HG02852 (cell line): ENCODE data around the gene H3-3A.
"Not testable (repeated sequence)": the region's sequence is repeated elsewhere in the genome, so short reads cannot be mapped to it uniquely, and the experiment has no call there.

Experiments used
- ATAC-seq: cut with Tn5 transposase; IDR thresholded peaks from one replicate; pipeline ENCODE4 v1.9.1; 2021; ENCODE audit warnings: mild to moderate bottlenecking, moderate library complexity; ENCODE audit not compliant: unreplicated experiment

Gene H3-3A

GRCh38 chr1:226083302-226084101, 21.0 kb downstream of the H3-3A start:
- ATAC-seq, result peak; percentile 85

GRCh38 chr1:226085675-226086285, 23.3 kb downstream of the H3-3A start:
- no peak for ATAC-seq

- ATAC-seq, result no peak
Measured at GRCh38 chr1:226086776-226087175, 24.3 kb downstream of the H3-3A start.

GRCh38 chr1:226091461-226091860, 28.9 kb downstream of the H3-3A start:
- no peak for ATAC-seq

GRCh38 chr1:226092048-226092820, 29.7 kb downstream of the H3-3A start:
- ATAC-seq, result not testable (repeated sequence)

GRCh38 chr1:226092965-226093364, 30.4 kb downstream of the H3-3A start:
- no peak for ATAC-seq

- no peak for ATAC-seq
Measured at GRCh38 chr1:226093621-226094020, 31.1 kb downstream of the H3-3A start.

- no peak for ATAC-seq
Measured at GRCh38 chr1:226094451-226094850, 31.9 kb downstream of the H3-3A start.

- no peak for ATAC-seq
Measured at GRCh38 chr1:226095286-226095685, 32.8 kb downstream of the H3-3A start.

- no peak for ATAC-seq
Measured at GRCh38 chr1:226097866-226098625, 35.5 kb downstream of the H3-3A start.

GRCh38 chr1:226098870-226099835, 36.6 kb downstream of the H3-3A start:
- ATAC-seq, result no peak

- ATAC-seq, result no peak
Measured at GRCh38 chr1:226100436-226101391, 38.2 kb downstream of the H3-3A start.

- ATAC-seq, result no peak
Measured at GRCh38 chr1:226104671-226105121, 42.2 kb downstream of the H3-3A start.

GRCh38 chr1:226107471-226108460, 45.2 kb downstream of the H3-3A start:
- ATAC-seq, result no peak

GRCh38 chr1:226108935-226109828, 46.7 kb downstream of the H3-3A start:
- peak; percentile 14 for ATAC-seq

GRCh38 chr1:226109829-226110248, 47.3 kb downstream of the H3-3A start:
- peak; percentile 73 for ATAC-seq
